Fibroblast of pulmonary artery (primary cell): ENCODE results near the gene ZSWIM6.

Experiments
- DNase-seq: peaks from one replicate; pipeline ENCODE4 v3.0.0-alpha.2; 2010; ENCODE audit warnings: low read depth
- H3K4me3 ChIP-seq: replicated peaks from 2 replicates; pipeline ENCODE4 v1.5.1; 2011; ENCODE audit warnings: low read depth, mild to moderate bottlenecking, control low read depth, low read length, moderate library complexity
- CTCF ChIP-seq: IDR thresholded peaks from 2 replicates; pipeline ENCODE4 v1.5.1; 2011; ENCODE audit warnings: mild to moderate bottlenecking, control low read depth, low read length, inconsistent platforms; ENCODE audit errors: missing control alignments

The ZSWIM6 gene

DNA sequence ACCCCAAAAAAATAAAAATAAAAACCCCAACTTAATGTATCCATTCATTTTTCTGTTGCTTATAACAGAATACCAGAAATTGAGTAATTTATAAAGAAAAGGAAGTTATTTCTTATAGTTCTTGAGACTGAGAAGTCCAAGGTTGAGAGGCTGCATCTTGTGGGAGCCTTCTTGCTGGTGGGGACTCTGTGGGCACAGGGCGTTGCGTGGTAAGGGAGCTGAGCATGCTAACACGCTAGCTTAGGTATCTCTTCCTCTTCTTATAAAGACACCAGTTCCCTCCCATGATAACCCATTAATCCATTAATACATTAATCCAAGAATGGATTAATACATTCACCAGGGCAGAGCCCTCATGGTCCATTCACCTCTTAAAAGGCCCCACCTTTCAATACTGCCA lies 150.9 kb downstream of the ZSWIM6 start:
- TF ChIP-seq CTCF, result no peak
- H3K4me3 ChIP-seq, result no peak overlapping the region
- DNase-seq, result no peak

GRCh38 chr5:61486476-61486875 lies 154.4 kb downstream of the ZSWIM6 start:
- H3K4me3 ChIP-seq, result no peak overlapping the region
- no peak for TF ChIP-seq CTCF
- no peak for DNase-seq

GRCh38 chr5:61489574-61489973 lies 157.5 kb downstream of the ZSWIM6 start:
- no peak for TF ChIP-seq CTCF
- no peak overlapping the region for H3K4me3 ChIP-seq
- DNase-seq, result no peak

DNA sequence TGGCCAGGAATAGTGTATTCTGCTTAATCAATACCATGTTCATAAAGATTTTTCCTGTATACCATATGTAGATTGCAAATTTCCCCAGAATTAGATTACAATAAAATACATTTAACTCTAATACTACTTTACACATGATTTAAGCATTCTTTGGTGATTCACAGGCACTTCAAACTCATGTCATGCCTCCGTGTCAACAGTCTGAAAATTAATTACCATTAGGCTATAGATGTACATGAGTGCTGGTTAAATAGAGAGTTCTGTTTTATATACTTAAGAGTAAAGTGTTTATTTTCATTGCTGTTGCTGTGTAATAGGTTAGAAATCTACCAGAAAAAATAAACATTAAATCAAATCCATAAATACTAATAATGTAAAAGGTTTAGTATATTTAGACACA lies 159.8 kb downstream of the ZSWIM6 start:
- no peak for TF ChIP-seq CTCF
- DNase-seq, result no peak
- H3K4me3 ChIP-seq, result no peak overlapping the region

- DNase-seq, result no peak
- no peak overlapping the region for H3K4me3 ChIP-seq
- TF ChIP-seq CTCF, result no peak
Observed at GRCh38 chr5:61493973-61494372, 161.9 kb downstream of the ZSWIM6 start.

DNA sequence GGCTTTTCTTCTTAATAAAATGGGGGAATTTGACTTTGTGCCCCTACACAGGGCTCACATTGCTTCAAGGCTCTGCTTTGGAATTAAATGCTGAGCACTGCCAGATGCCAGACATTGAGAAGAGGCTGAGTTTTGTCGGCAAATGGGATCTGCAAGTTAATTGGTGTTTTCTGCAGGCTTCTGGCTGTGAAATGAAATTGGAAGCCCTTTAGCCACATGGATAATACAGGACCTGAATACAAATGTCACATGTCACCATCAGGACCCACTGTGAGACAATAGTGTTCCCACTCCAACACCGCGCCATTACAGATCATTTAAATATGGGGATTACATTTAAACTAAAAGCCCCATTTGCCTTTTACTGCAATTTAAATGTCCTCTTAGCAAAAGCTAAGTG lies 164.4 kb downstream of the ZSWIM6 start:
- no peak for DNase-seq
- no peak overlapping the region for H3K4me3 ChIP-seq
- TF ChIP-seq CTCF, result no peak

DNA sequence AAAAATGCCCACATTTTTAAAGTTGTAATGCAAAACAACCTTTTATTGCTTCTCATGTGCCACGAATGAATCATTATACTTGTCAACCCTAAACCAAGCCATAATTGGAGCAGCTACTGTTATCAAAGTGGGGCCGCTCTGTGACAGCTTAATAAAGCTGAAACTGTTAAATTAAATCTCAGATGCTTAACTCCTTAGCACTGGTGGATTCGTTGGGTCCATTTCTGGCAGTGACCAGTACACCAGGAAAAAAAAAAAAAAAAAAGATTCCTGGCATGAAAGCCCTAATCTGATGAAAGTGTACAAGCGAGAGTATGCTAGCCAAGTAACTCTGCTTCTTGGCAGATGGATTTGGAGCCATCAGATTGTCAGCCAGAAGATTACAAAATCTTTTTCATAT lies 164.8 kb downstream of the ZSWIM6 start:
- no peak overlapping the region for H3K4me3 ChIP-seq
- DNase-seq, result peak; percentile 22
- no peak for TF ChIP-seq CTCF
